Measurements from ENCODE around the gene HOXA3.
A peak's percentile ranks its signal among the peaks of the same experiment; 100 is the strongest.

HOXA3 gene

DNA sequence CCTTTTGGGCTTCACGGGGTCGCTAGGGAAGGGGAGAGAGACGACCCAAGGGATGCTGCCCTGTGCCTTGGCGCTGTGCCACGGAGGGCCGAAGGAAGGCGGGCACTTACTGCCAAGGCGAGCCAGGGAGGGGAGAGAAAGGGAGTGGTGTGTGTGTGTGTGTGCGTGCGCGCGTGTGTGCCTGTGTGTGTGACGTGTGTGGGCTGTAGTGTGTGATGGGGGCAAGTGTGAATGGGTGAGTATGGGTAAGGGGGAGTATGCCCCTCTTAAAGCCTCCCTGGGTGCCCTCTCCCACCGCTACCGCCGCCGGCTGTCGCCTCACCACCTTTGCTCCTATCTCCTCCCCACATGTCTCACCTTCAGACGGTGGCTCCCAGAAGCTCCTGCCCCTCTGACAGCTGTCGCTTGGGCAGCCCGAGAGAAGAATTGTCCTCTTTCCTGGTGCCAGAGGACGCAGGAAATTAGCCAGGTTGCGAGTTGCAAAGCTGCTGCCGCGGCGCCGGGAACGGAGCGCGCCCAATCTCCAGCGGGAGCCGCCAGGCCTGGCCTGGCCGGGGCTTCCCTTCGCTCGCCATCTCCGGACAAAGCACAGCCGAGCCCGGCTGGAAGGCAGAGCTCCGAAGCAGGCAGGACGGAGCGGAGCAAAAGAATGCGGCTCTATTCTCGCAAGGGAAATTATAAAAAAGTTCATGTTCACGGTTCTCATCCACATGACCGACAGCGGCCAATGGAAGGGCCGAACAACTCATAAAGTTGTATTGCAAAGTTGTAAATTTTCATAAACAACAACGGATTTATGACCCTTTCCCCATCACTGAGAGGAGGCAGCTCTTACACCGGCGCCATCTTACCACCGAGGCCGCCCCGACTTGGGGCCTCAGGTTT is at the start of gene HOXA3:
Gene HOXA3 (minus strand): TSS at position 653 of the 885 bp plus-strand sequence. CDS start 41,943 bp downstream, outside the sequence.
- peak; percentile 3 for DNase-seq

DNA sequence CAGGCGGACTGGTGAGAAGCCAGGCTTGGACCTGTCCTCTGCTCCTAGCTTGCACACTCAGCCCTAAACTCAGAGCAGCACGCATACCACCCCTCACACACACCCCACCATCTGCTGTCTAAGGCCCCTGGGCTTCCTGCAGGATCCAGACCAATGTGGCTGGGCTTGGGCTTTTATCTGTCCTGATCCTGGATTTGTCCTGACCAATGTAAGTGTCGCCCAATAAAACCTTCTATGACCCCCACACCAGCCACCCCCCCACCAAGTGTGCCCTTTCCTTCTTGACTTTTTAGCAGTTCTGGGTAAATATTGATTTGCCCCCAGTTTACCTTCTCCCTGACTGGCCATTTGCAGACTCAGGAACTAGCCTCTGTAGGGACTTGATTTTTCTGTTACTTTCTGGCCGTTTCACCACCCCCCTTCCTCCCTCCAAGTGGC is 49.2 kb upstream of the HOXA3 start:
- DNase-seq = no peak

DNA sequence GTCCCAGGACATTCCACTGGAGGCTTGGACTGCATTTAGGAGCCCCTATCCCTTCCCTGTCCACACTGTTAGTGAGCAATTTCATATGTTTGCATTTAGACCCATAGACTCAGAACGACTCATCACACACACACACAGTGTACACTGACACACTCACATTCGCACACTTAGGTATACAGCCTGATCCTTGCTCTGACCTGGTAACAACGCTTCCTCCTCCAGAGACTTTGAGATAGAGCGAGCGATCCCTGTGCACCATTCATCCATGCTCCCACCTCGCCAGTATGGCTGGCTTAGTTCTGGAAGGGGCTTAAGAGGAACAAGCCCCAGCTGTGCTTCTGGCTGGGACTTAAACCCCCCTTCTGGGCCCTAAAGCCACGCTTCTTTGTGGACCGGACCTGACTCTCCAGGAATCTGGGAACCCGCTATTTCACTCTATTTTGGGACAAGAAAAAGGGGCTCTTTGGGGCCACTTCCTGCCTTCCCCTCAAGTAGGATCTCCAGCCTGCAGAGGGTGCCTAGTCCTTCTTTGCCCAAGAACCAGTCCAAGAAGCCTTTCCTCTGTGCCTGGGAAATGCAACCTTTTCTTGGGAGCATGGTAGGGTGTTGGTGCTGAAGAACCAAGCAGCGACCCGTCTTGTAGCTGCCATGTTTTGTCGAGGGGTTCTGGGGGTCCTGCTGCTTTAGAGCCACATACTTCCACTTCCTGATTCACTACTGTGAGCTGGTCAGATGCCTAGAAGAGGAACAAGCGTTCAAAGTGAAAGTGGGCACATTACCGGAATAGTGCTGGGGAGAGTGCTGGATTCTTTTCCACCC is 48.6 kb upstream of the HOXA3 start:
- no peak for DNase-seq

DNA sequence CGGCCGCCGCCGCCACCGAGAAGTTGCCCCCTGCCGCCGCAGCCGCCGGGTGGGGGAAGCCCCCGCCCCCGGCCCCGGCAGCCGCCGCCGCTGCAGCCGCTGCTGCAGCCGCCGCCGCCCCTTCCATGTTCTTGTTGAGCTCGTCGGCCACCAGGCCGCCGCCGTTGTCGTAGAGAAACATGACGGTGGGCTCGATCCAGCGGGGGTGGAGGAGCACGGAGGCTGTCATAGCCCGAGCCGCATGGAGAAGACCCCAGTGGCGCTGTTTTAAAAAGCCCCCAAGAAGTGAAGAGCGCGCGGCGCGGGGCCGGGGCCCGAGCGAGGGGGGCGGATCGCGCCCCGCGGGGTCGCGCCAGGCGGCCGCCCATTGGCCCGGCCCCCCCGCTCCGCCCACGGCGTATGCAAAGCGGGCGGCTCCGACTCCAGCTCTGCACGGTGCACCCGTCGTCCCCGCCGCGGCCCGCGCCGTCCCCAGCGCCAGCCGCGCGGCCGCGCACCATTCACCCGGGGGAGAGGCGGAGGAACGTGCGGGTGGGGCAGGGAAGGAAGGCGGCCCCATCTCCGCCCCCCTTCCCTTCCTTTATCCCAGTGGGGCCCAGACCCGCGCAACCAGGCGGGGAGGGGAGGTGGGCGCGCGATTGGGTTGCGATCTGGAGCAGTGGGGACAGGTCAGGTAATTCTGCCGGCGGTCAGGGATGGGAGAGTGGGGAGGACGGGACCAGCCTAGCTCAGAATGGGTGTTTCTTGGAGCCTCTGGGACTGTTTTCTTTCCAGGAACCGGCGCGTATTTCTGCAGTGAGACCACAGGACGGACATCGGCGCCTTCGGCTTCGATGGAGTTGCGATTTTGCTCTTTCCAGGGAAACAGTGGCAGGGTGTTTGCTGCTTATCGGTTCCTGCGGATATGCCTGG is 47.7 kb upstream of the HOXA3 start, which contains the start of gene HOXA13:
Gene HOXA13 (minus strand): TSS at position 243 of the 912 bp plus-strand sequence. CDS start 14 bp downstream, at position 229.
- no peak for DNase-seq

DNA sequence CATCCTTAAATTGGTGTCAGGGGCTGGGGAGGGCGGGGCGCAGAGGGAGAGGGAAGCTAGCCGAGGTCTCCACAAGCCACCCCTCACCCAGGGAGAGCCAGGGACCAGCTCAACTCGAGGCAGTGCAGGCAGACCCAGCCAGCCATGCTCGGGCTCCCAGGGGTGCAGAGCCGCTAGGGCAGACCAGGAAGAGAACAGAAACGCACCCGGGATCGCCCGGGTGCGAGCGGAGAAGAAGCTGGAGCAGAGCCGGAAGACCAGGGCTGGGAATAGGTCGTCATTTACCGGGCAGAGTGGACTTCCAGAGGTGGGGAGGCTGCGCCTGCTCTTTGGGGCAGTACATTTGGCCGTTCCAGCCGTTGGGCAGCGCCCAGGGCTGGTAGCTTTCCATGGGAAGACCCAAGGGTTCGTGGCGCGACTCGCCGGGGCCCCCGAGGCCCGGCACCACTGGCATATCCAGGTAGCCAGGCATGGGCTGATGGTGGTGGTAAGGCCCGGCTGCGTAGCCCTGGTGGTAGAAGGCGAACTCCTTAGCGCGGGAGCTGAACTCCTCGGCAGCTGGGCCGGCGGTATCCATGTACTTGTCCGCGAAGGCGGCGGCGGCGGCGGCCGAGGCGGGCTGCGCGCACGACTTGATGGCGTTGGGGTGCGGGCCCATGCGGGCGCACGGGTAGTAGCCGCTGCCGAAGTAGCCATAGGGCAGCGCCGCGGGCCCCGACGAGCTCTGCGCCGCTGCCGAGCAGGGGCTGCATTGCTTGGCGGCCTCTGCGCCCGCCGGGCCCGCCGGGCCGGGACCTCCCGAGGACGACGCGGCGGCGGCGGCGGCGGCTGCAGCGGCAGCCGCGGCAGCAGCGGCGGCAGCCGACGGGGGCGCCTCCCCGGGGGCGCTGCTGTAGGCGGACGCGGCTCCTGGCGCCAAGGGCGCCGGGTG is 46.8 kb upstream of the HOXA3 start:
- no peak for DNase-seq

DNA sequence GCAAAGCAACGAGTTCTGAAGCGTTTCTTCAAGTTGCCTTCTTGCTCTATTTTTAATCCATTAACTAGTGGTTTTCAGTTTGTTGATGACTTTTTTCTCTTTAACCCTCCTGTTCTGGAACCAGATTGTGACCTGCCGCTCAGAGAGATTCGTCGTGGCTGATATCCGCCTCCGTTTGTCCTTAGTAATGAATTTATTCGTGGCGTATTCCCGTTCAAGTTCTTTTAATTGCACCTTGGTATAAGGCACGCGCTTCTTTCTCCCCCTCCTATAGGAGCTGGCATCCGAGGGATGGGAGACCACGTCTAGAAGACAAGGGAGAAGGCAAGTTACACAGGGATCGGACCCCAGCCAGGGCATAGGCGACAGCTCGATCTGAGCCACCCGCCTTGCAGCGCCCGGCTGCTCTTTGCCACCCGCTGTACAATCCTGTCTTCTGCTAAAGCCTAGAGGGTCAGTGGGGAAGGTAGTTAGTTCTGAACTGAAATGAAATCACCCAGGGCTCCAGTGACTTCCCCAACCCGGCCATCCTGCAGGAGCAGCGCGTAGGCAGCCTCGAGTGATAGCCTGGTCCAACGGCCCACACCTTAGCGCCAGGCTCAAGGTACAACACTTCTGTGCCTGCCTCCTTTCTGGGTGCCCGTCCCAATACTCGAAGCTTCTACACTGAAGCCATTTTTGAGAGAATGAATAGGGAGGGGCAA is 45.9 kb upstream of the HOXA3 start:
- DNase-seq = no peak

DNA sequence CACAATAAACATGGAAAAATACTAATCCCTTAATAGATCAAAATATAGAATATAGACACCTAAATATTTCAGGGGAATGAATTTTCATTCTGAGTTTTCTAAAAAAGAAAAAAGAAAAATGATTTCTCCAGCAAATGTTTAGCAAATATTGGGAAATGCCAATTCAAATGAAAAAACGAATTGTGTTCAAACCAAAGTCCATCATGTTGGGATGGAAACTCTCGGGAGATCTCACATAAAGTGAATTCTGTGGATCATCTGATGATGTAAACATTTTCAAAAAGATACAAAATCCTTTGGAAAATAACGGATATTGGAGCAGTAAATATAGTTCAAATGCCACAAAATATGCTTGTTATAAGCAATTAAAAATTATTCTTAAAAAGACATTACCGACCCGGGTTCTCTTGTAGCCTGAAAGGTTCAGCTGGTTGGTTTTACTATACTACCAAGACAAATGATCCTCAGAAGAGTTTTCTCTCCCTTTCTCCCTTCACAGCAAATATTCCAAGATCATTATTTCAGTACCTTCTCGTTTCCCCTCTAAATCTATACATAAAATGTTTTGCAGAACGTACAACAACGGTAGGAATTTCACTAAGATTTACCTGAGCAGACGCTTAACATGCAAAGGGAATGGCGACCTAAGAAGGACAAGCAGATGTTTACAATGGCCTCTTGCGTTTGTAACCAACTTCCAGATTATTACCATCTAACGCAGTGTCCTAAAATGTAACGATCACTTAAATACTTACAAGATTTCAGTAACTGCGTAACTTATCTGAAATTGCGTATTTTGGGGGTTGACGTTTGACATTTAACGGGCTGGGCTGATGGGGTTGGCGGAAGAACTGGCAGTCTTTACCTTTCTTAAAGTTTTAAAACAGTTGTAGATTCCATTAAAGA is 45.0 kb upstream of the HOXA3 start:
- DNase-seq = no peak

DNA sequence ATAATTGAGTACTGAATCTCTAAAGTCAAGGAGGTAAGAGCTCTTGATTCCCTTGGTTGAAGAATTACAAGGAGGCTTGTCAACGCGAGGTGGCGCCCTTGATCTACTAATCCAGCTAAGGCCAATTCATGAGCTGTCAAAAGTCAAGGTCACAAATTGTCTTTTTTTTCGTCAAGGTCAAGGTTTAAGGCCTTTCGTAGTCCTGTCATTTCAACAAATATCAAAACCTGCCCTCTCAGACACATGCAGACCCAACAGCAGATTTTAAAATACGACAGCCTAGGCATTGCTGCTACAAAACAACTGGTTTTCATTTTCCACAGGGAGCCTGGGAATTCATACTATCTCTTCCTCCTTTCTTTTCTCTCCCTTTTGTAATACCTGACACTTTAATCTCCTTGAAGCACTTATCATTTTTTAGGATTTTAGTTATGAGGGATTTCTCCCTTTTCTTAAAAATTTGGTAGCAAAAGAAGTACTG is 43.9 kb upstream of the HOXA3 start:
- DNase-seq = peak; percentile 86

DNA sequence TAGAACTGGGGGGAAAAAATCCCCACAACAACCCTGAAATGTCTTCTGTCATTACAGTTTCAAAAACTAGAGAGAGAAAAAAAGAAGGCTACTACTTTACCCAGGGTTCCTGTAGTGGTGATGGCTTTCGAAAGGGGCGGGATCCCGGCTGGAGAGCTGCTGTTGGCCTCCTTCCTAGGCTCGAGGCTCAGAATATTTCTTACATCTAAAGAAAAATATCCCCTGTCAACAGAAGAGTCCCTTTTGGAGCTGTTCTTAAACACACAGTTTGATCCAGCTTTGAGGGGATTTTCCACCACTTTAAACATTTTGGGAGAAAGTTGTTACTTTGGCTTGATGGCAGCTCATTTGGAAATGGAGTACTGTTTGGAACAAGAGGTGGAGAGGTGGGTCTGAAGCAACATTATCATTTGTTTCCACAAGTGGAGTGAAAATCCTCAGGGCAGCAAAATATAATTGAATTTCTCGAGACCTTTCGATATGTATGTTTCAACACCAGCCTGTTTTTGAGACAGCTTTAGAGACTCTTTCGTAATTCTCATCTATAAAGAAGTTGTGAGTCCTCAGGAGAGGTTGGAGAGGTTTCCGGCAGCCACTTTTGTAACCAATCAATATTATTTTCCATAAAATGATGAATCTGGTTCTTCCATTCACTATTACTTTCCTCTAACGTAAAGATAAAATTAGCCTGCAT is 42.5 kb upstream of the HOXA3 start:
- DNase-seq = no peak

DNA sequence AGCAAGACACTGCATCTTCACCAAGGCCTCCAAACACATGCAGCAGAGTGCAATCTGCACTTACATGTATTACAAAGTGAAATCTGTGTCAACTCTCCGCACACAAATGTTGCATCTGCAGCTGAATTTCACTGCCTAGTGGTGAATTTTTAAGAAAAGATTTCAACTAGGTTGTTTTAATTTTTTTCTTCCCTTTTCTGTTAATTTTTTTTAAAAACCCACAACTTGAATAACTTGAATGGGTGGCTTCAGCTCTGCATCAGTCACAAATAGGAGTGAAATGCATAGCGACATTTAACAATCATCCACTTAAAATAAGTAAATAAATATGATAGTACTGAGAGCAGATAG is 41.6 kb upstream of the HOXA3 start:
- no peak for DNase-seq

DNA sequence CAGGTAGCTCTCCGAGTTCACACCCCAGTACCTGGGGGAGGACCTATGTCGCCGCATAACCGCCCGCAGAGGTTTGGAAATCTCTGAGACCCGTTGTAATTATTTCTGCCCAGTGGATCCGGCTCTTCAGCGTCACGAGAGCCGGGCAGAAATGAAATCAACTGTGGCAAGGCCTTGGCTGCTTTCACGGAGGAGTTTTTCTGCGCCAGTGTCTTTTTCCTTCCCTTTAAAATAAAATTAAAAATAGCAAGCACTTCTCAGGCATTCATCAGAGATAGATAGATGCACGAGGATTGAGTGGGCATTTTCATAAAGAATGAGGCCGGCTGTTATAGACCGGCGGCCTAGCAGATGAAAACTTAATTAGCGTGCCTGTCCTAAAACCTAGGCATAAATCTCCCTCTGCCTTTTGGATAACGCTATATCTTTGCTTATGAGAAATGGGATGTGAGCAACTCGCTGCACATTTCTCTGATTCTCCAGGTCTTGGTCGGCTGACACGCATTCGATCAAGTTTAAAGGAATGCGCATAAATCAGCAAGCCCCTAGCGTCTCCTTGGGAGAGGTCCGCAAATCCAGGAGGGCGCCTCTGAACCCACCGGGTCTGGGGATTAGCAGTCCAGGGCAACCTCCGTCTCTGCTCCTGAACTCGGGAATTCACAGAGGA is 41.1 kb upstream of the HOXA3 start:
- DNase-seq = no peak

DNA sequence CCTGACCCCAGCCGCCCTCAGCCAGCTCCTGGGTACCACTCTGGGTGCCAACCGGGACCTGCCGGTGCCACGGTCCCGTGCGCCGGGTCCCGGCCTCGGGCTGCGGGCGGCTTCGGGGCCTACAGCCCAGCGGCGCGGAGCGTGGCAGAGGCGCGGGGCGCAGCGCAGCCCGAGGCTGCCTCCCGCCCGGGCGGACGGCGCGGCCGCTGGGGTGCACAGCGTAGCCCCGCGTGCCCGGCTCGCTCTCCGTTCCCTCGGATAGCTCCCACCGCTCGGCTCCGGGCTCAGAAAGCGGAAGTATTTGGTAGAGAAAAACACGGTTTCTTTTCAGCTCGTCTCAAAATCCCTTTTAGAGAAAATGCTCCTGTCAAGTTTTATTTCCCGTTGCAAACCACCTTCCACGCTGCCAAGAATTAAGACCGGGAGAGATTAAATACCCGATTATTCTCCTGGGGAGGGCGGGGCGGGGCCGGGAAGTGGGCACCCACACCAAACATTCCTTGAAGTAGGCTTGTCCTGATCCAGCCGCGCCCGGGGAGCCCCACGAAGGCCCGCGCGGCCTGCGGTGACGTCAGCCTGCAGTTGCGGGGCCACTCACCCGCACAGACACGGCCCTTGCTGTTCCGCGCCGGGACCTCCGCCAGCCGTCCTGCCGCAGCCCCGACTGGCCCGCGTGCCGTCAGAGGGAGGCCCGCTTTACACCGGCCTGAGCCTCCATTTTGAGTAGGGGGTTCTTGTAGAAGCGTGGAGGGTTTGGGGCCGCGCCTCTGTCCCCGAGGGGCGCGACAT is 40.4 kb upstream of the HOXA3 start:
- no peak for DNase-seq

DNA sequence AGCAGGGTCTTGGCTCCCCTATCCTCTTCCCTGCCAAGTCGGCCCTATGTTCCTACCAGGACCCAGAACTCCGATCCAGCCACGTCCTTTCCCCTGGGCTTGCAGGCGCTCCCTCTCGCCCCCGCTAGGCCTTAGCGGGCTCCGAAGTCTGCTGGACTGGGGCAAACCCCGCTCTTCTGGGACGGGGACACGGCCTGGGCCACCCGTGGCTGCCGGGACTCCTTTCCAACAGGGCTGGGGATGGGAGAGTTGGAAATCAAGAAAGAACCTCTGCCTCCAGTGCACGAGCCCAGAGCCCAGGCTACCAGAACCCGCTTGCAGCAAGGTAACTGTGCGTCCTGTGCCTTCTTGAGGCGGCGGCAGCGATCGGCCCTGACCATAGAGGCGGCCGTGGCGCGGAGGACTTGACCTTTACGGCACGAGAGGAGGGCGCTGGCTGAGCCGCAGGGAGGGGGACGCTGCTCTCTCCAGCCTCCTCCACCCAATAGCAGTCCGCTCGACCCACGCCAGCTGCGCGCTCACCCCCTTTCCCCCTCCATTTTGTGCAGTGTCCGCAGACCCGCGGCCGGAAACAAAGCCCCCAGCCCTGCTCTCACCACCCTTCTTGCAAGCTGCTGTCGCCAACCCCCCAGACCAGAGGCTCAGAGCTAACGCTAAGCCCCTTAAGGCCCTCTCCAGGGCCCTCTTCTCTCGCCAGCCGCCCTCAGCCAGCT is 39.6 kb upstream of the HOXA3 start:
- no peak for DNase-seq

DNA sequence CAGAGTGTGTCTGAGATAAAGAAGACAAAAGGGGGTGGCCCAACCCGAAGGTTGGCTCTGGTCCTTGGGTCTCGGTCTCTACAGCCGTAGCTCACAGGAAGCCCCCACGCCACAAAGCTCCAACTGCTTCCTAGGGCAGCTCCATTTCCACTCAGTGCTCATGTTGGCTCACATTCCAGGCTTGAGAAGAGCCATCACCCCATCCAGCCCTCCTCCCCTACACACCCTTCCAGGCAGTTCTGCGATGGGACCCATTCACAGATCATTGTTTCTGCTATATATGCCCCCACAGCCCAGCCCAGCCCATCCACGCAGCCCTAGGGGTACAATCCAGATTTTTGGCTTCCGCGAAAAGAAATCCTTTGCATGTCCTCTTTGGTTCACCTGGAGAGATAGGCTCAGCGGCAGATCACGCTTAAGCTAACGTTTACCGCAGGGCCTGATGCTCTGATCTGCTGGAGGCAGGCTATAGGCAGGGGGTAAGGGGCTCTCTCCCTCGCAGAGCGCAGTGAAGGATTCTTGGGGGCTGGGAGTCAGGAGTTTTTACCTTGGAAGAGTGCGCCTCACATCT is 38.9 kb upstream of the HOXA3 start:
- no peak for DNase-seq

DNA sequence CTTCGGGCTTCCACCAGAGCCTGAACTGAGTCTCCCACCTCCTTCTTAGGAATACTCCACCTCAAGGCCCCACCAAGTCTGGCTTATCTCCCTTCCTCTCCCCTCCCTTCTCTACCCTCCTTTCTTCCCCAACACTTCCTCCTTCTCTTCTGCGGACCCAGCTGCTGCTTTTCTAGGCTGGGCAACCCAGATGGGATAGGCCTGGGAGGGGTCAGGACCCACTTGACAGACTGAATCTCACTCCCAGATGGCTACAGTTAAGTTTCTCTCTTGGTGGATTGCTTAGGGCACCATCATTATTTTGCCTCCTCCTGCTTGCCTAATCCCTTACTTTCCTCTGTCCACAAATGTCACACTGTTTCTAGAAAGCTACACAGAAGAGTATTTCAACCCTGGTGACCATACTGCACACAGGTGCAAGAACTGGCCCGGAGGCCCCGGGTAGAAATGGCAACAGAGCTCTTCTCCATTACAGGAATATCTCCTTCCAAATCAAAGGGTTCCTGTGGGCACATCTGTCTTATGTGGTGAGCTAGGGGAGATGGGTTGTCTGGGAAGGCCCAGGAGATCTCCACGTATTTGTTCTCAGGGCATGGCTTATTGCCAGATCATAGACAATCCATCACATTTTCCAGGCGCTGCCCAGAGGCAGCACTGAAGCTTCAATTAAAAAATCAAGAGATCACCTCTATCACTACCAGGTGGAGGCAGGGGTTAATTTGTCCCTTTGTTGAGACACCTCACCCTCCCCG is 37.8 kb upstream of the HOXA3 start:
- no peak for DNase-seq

All from activated naive CD4-positive, alpha-beta T cell treated with Interleukin-2 at 50 U/mL for 16 hours (primary cell).